Left renal pelvis (tissue), 4 donors: Measurements from ENCODE around the gene DENND1A. TPM values are rescaled to one million over a fixed set of nuclear protein-coding genes. Genes with fewer than 3 reads are reported as not detected.
A peak's percentile ranks its signal among the peaks of the same experiment; 100 is the strongest.
"Not testable (repeated sequence)": the region's sequence is repeated elsewhere in the genome, so short reads cannot be mapped to it uniquely, and the experiment has no call there.

Source experiments
- DNase-seq, 4 donors: peaks; one replicate each; pipeline ENCODE4 v3.0.0-alpha.2; 2013; ENCODE audit warnings: low read depth in 4 of 4, low spot score in 3 of 4
- polyA plus RNA-seq, 4 donors: library from polyadenylated mRNA; unstranded; fragments of 120-200 nt; gene quantifications; one replicate each; pipeline ENCODE4 v1.2.1, GENCODE V29; 2013; ENCODE audit not compliant: insufficient read length in 4 of 4

DENND1A gene
- polyA plus RNA-seq, 4 donors, result 16.2 to 25.2 (median 21.7) TPM

- no peak for DNase-seq
Measured at GRCh38 chr9:123925161-123925560, 4.8 kb downstream of the DENND1A start.

GRCh38 chr9:123924727-123925126 is 5.2 kb downstream of the DENND1A start:
- DNase-seq, result no peak

GRCh38 chr9:123923884-123924283 is 6.0 kb downstream of the DENND1A start:
- DNase-seq, result no peak

- DNase-seq, result no peak
Measured at GRCh38 chr9:123923377-123923776, 6.5 kb downstream of the DENND1A start.

GRCh38 chr9:123922911-123923310 is 7.0 kb downstream of the DENND1A start:
- DNase-seq, result no peak

GRCh38 chr9:123922431-123922830 is 7.5 kb downstream of the DENND1A start:
- DNase-seq, result no peak

GRCh38 chr9:123914517-123915196 is 15.3 kb downstream of the DENND1A start:
- no peak for DNase-seq

- no peak for DNase-seq
Measured at GRCh38 chr9:123912167-123912897, 17.6 kb downstream of the DENND1A start.

GRCh38 chr9:123911024-123911423 is 18.9 kb downstream of the DENND1A start:
- DNase-seq, result no peak

- DNase-seq, result not testable (repeated sequence)
Measured at GRCh38 chr9:123909192-123909591, 20.7 kb downstream of the DENND1A start.

GRCh38 chr9:123903550-123903949 is 26.4 kb downstream of the DENND1A start:
- not testable (repeated sequence) for DNase-seq

- no peak for DNase-seq
Measured at GRCh38 chr9:123894822-123895221, 35.1 kb downstream of the DENND1A start.

GRCh38 chr9:123893831-123894460 is 36.0 kb downstream of the DENND1A start:
- DNase-seq, result no peak

- no peak for DNase-seq
Measured at GRCh38 chr9:123893115-123893514, 36.8 kb downstream of the DENND1A start.

- no peak for DNase-seq
Measured at GRCh38 chr9:123887837-123888236, 42.1 kb downstream of the DENND1A start.

GRCh38 chr9:123885834-123886233 is 44.1 kb downstream of the DENND1A start:
- DNase-seq, result not testable (repeated sequence)

GRCh38 chr9:123883634-123884033 is 46.3 kb downstream of the DENND1A start:
- no peak for DNase-seq

- DNase-seq, result no peak
Measured at GRCh38 chr9:123881604-123882003, 48.3 kb downstream of the DENND1A start.

GRCh38 chr9:123880420-123880819 is 49.5 kb downstream of the DENND1A start:
- no peak for DNase-seq

GRCh38 chr9:123876750-123877149 is 53.2 kb downstream of the DENND1A start:
- DNase-seq, result no peak

- no peak for DNase-seq
Measured at GRCh38 chr9:123872710-123873109, 57.2 kb downstream of the DENND1A start.

- peak in 1 of 4 donors; percentile 11 for DNase-seq
Measured at GRCh38 chr9:123871781-123872180, 58.1 kb downstream of the DENND1A start.
